Memory B cell (primary cell): ENCODE results near the gene SELENON.
A peak's percentile ranks its signal among the peaks of the same experiment; 100 is the strongest.

Experiments
- ATAC-seq: fragments of 150-1000 bp; cut with Tn5 transposase; 2 replicates; pipeline ENCODE4 v1.10.0; 2021; ENCODE audit warnings: low read depth, mild to moderate bottlenecking, moderate library complexity
- DNase-seq, 2 donors: peaks; one replicate each; pipeline ENCODE4 v3.0.0; 2022; ENCODE audit warnings: low spot score in 2 of 2
- H3K27ac Mint-ChIP-seq: one replicate; pipeline ENCODE4 v1.8.0; 2022; ENCODE audit warnings: mild to moderate bottlenecking, moderate library complexity, mixed read lengths
- H3K27me3 Mint-ChIP-seq: one replicate; pipeline ENCODE4 v1.8.0; 2022; ENCODE audit warnings: mixed read lengths
- H3K36me3 Mint-ChIP-seq: one replicate; pipeline ENCODE4 v1.8.0; 2022; ENCODE audit warnings: mild to moderate bottlenecking, mixed read lengths
- H3K4me1 Mint-ChIP-seq: one replicate; pipeline ENCODE4 v1.8.0; 2022; ENCODE audit warnings: mixed read lengths
- H3K4me3 Mint-ChIP-seq: one replicate; pipeline ENCODE4 v1.8.0; 2022; ENCODE audit warnings: mild to moderate bottlenecking, moderate library complexity, mixed read lengths
- H3K9me3 Mint-ChIP-seq: one replicate; pipeline ENCODE4 v1.8.0; 2022; ENCODE audit warnings: mixed read lengths

SELENON gene

DNA sequence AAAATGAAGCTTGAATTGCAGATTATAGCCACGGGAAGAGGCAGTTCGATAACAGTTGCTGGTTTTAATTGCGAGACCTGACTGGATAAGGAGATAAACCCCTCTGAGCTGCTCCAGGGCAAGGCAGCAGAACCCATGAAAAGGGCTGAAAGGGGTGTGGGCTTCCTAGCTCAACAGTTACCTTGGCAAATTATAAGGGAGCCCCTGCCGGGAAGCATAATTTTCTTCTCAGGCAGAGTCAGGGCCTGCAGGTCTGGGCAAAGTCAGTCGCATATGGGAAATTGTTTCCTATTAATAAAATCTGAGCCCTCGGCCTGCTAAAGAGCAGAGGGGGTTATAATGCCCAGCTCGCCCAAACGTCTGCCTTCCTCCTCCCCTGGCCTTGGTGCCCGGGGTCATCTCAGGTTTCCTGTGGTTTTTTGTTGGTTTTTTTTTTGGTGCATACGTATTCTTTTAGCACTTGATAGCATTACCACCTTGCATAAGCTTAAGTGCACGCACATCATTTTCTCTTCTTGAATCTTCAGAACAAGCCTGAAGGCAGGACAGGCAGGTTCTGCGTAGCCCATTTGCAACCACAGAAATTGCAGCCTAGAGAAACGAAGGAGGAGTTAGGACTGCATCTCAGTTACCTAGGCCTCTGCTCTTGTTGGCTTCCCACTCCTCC is 33.9 kb upstream of the SELENON start:
- Mint-ChIP-seq H3K36me3 (no peaks in the 10 kb centered on the region), H3K27me3 (peaks cover 26% of the 10 kb centered on the region), H3K4me1 (peaks cover 4% of the 10 kb centered on the region), H3K4me3 (no peak overlapping the region), H3K27ac (no peak overlapping the region), H3K9me3 (no peaks in the 10 kb centered on the region)
- DNase-seq (no peak), ATAC-seq (no peak)

DNA sequence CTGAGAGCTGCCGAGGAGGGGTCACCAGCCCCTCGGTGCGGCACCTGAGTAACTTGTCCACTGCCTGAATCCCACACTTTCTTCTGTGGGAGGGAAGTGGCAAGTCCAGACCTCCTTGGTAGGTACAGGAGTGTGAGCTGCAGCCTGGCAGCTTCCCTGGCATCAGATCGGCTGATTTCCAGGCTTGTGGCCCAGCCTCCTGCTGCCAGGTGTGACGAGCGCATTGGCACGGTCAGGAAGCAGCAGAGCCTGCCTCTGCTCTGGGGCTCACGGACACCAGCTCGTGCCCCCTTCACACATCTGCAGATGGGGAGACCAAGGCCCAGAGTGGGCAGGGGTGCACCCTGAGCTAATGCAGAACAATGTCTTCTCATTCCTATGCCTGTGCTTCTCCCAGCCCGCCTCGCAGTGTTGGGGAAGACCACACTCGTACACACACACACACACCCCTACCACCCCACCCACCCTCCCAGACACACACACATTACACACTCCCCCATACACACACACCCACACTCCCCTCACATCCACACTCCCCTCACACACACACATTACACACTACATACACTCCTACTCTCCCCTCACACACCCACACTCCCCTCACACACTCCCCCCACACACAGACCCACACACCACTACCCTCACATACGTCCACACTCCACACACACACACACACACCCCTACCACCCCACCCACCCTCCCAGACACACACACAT is 33.1 kb upstream of the SELENON start:
- Mint-ChIP-seq H3K9me3 (no peaks in the 10 kb centered on the region), H3K36me3 (no peaks in the 10 kb centered on the region), H3K27ac (peak overlapping the region; percentile 4), H3K4me1 (peaks cover 9% of the 10 kb centered on the region), H3K27me3 (peaks cover 30% of the 10 kb centered on the region), H3K4me3 (no peak overlapping the region)
- ATAC-seq, result no peak
- DNase-seq, result no peak

DNA sequence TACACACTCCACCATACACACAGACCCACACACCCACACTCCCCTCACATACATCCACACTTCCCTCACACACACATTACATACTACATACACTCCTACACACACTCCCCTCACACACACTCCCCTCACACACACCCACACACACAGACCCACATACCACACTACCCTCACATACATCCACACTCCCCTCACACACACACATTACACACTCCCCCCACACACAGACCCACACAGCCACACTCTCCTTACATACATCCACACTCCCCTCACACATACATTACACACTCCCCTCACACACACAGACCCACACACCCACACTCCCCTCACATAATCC is 32.6 kb upstream of the SELENON start:
- peaks cover 9% of the 10 kb centered on the region for H3K4me1 Mint-ChIP-seq
- no peaks in the 10 kb centered on the region for H3K36me3 Mint-ChIP-seq
- ATAC-seq (no peak), DNase-seq (no peak)
- H3K27ac Mint-ChIP-seq, result peak overlapping the region; percentile 4
- H3K9me3 Mint-ChIP-seq, result no peaks in the 10 kb centered on the region
- no peak overlapping the region for H3K4me3 Mint-ChIP-seq
- H3K27me3 Mint-ChIP-seq, result peaks cover 30% of the 10 kb centered on the region

DNA sequence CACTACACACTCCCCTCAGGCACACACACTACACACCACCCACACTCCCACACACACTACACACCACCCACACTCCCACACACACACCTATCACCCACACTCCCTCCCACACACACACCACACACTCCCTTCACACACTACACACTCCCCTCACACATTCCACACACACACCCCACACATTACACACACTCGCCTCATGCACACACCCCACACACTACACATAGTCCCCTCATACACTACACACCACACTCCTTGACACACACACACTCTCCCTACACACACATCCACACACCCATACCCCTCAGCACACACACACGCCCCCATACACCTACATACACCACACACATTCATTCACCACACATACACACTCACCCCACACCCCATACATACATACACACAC is 31.0 kb upstream of the SELENON start:
- DNase-seq, result no peak
- no peak overlapping the region for H3K4me3 Mint-ChIP-seq
- no peaks in the 10 kb centered on the region for H3K36me3 Mint-ChIP-seq
- no peaks in the 10 kb centered on the region for H3K9me3 Mint-ChIP-seq
- peaks cover 15% of the 10 kb centered on the region for H3K4me1 Mint-ChIP-seq
- peaks cover 34% of the 10 kb centered on the region for H3K27me3 Mint-ChIP-seq
- peak overlapping the region; percentile 9 for H3K27ac Mint-ChIP-seq
- no peak for ATAC-seq

DNA sequence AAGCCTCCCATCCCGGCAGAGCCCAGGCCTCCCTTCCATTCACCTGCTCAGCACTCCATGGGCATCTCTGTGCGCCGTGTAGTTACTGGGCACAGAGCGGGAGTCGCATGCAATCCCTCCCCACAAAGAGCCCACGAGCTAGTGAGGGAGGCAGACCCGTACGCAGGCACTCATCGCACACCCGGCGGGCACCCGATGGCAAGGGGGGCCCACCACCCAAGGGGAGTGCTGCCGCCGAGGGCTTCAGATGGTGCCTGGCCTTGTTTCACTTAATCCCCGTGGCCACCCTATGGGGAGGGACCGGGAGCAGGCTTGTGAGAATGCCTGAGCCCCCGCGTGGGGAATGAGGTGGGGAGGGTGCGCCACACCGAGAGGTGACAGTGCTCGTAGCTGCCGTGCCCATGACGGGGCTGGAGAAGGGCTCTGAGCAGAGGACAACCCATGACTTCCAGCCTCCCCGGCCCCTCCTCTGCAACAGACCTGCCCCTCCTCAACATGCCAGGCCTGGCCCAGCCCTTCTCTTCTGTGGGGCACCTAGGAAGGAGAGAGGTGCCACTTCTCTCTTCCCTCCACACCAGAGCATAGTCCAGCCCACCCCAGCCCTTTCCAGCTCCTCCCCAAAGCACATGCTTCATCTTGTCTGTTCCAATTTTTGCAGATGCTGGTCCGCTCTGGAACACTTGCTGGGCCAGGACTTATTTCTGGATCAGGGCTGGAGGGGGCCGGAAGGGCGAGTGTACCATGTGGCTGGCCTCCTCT is 30.2 kb upstream of the SELENON start:
- no peaks in the 10 kb centered on the region for H3K36me3 Mint-ChIP-seq
- peaks cover 22% of the 10 kb centered on the region for H3K4me1 Mint-ChIP-seq
- DNase-seq, result no peak
- H3K27ac Mint-ChIP-seq, result no peak overlapping the region
- no peaks in the 10 kb centered on the region for H3K9me3 Mint-ChIP-seq
- no peak for ATAC-seq
- no peak overlapping the region for H3K4me3 Mint-ChIP-seq
- H3K27me3 Mint-ChIP-seq, result peaks cover 34% of the 10 kb centered on the region

DNA sequence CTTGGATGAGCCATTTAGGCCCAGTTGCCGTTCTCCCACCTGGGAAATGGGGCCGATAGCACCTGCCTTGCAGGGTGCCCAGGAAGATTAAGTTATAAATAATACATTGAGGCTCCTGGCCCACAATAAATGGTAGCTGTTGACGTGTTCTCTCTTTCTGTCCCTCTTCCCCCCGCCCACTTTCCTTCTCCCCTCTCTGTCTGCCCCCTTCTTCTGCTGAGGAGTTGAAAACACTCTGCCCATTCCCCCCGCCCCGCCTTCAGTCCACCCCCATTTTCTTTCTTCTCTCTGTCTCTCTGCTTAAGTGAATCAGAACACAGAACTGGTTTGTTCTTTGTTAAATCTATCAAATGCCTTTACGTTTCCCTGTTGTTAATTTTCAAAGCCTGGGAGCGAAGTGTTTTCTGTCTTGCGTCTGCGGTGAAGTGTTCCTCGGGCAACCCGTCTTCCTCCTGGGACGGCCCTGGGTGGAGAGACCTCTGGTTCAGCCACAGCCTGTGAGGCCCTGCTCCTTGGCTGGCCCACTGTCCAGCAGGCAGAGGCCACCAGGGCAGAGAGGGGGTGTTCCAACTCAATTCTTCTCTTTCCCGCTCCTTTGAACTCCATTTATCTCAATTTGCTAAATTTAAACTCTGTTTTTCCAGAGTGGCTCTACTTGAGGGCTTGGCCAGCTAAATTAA is 29.3 kb upstream of the SELENON start:
- Mint-ChIP-seq H3K4me3 (no peak overlapping the region), H3K27ac (no peak overlapping the region), H3K9me3 (no peaks in the 10 kb centered on the region), H3K4me1 (peaks cover 30% of the 10 kb centered on the region), H3K36me3 (no peaks in the 10 kb centered on the region), H3K27me3 (peaks cover 34% of the 10 kb centered on the region)
- DNase-seq, result no peak
- no peak for ATAC-seq

DNA sequence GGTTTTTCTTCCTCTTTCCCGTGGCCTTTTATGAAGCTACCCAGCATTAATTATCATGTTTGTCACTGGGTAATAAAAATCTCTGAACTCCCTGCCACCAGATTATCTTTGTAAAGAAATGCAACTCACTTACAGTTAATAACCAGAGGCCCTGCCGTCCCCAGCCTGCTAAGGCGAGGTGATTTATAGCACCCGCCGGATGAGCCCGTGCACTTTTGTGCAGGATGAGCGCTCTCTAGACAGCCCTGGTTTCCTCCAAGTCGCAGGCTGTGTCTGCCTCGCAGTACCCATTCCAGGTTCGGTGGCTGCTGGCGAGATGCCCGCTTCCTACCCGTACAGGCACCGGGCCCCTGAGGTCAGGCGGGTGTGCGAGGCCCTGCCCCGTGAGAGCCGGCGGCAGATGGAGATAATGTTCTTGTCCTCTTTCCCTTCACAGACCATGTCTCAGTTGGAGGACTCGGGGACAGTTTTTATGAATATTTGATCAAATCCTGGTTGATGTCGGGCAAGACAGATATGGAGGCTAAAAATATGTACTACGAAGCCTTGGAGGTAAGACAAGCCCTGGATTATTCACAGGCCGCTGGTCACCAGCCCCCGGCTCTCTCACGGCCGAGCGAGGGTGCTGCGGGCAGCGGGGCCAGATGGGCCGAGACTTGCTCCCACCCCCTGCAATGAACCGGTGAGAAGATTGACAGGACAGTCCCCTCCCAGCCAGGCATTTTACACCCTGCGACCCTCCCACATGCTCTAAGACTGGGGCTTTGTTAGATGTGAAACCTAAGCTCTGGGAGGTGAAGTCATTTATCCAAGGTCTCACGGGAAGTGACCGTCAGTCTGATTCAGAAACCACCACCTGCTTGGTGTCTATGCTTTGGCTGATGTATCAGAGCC is 28.5 kb upstream of the SELENON start:
- Mint-ChIP-seq H3K36me3 (no peaks in the 10 kb centered on the region), H3K9me3 (no peaks in the 10 kb centered on the region), H3K27me3 (peaks cover 34% of the 10 kb centered on the region), H3K4me3 (peak overlapping the region; percentile 7), H3K27ac (no peak overlapping the region), H3K4me1 (peaks cover 30% of the 10 kb centered on the region)
- DNase-seq (no peak), ATAC-seq (peak; percentile 23)

DNA sequence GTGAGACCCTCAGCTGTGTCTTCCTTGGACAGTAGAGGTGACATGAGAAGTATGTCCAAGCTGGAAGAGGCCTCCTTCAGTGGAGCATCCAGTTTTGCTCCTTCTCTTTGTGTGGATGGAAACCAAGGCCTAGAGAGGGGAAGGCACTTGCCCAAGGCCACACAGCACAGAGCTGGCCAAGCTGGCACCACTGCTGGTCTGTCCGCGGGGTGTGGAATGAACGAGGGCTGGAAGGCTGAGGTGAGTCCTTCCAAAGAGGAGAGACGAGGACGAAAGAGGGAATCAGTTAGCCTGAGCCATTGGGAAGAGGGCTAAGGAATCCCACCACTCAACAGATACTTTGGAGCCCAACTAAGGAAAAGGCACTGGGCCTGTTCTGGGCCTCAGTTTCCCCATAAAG is 27.8 kb upstream of the SELENON start:
- Mint-ChIP-seq H3K4me1 (peaks cover 30% of the 10 kb centered on the region), H3K36me3 (no peaks in the 10 kb centered on the region), H3K4me3 (no peak overlapping the region), H3K27me3 (peaks cover 34% of the 10 kb centered on the region), H3K27ac (no peak overlapping the region), H3K9me3 (no peaks in the 10 kb centered on the region)
- DNase-seq, result no peak
- ATAC-seq, result no peak

DNA sequence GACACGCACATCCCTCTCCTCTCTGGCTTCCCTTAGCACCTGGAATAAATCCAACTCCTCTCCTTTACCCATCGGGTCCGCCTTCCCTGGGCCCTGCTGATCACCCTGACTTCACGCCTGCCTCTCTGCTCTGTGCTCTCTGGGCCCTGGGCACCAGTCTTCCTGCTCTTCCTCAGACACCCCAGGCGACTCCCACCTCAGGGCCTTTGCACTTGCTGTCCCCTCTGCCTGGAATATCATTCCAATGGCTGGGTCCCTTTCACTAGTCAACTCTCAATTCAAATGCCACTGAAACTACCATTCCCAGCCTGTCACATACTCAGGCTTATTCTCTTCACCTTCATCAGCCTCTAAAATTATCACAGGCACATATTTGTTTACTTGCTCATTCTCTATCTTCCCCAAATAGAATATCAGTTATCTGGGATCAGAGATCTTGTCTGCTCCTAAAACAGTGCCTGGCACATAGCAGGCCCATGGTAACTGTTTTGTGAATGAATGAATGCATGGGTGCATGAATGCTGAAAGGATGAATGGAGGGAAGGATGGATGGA is 27.2 kb upstream of the SELENON start:
- Mint-ChIP-seq H3K9me3 (no peaks in the 10 kb centered on the region), H3K36me3 (no peaks in the 10 kb centered on the region), H3K27me3 (peaks cover 29% of the 10 kb centered on the region), H3K27ac (no peak overlapping the region), H3K4me3 (no peak overlapping the region), H3K4me1 (peaks cover 31% of the 10 kb centered on the region)
- ATAC-seq (no peak), DNase-seq (no peak)

DNA sequence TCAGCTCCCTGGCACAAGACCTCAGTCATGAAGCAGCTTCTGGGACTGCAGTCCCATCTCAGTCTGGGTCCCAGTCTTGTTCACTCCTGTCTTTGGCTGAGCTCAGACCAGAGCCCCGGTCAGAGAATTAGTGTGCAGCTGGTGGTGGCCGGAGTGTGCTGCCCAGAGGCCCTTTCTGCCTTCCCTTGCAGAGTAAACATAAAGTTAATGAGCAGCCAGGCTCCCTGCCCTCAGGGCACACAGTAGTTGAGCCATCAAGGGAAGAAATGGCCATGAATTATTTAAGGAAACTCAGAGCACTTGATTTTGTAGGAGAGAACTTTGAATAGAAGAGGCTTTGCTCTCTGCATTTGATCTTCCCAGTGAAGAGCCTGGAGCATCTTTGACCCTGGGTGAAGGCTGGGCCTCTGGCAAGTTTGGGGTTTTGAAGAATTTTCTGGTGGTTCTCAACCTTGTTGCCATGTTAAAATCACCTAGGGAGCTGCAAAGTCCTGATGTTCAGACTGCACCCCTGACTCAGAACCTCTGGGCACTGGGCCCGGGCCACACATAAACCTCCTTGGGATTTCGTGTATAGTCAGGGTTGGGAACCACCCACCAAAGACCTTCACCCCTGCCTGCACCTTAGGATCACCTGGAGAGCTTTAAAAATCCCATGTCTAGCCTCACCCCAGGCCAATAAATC is 26.4 kb upstream of the SELENON start:
- Mint-ChIP-seq H3K4me3 (no peak overlapping the region), H3K4me1 (peaks cover 39% of the 10 kb centered on the region), H3K27ac (no peak overlapping the region), H3K9me3 (no peaks in the 10 kb centered on the region), H3K27me3 (peaks cover 25% of the 10 kb centered on the region), H3K36me3 (no peaks in the 10 kb centered on the region)
- no peak for ATAC-seq
- DNase-seq, result no peak

DNA sequence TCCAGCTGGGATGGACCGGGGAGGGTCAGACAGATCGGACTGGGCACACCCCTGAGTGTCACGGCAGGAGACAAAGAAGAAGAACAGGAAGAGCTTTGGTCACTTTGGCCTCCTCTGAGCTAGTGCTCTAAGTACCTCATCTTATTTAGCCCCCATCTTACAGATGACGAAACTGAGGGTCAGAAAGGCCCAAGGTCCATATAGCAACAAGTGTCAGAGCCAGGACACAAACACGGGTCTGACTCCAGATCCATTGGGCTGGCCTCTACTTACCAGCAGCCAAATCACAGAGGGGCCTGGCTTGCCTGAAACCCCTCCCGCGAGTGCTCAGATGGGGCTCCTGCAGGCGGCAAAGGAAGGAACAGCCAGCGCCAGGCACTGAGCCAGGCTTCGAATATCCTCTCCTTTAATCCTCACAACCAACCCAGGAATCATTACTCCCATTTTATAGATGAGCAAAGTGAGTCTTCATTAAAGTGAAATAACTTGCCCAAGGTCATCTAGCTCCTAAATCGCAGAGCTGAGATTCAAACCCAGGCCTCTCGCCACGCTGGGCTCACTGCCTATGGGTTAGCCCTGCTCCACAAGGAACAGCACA is 25.7 kb upstream of the SELENON start:
- H3K4me1 Mint-ChIP-seq, result peaks cover 37% of the 10 kb centered on the region
- no peak for DNase-seq
- no peak overlapping the region for H3K4me3 Mint-ChIP-seq
- no peak overlapping the region for H3K27ac Mint-ChIP-seq
- no peaks in the 10 kb centered on the region for H3K9me3 Mint-ChIP-seq
- H3K27me3 Mint-ChIP-seq, result peaks cover 18% of the 10 kb centered on the region
- H3K36me3 Mint-ChIP-seq, result no peaks in the 10 kb centered on the region
- no peak for ATAC-seq

DNA sequence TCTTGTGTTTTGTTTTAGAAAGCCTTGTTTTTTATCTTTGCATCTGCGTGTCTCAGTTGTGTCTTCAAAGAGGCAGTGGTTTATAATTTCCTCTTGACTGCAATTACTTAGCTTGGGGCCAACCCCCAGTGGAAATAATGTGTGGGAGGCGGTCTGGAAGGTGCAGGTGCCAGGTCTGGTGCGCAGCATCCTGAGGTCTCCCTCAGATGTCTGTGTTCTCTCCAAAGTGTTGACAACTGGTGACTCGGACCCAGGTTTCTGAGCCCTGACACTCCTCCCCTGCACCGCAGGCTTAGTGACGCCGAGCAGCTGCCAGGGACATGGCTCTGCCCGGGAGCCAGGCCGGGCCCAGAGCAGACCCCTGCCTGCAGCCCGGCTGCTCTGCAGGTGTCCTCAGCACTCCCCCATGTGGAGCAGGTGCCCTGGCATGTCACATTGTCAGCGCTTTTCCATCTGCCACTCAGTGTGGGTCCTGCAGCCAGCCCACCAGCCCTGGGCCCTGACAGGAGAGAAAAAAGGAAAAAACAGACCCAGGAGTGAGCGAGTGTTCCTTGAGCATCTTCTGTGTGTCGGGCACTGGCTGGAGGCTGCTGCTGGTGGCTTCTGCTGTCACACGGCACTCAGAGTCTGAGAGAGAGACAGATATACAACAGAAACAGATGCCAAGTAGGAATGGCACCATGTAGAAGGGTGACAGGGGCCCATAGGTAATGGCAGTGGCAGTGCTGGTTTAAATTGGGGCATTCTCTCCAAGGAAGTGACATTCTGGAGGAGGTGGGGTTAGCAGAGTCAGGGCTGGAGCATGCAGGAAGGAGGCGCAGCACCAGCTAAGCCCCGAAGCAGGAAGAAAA is 24.8 kb upstream of the SELENON start:
- no peaks in the 10 kb centered on the region for H3K36me3 Mint-ChIP-seq
- no peak for DNase-seq
- H3K4me3 Mint-ChIP-seq, result peak overlapping the region; percentile 3
- peaks cover 37% of the 10 kb centered on the region for H3K4me1 Mint-ChIP-seq
- H3K27ac Mint-ChIP-seq, result no peak overlapping the region
- H3K27me3 Mint-ChIP-seq, result peaks cover 14% of the 10 kb centered on the region
- peak; percentile 74 for ATAC-seq
- no peaks in the 10 kb centered on the region for H3K9me3 Mint-ChIP-seq
